HCT116 (cell line): ENCODE results near the gene STXBP5. TPM values are rescaled to one million over a fixed set of nuclear protein-coding genes. Genes with fewer than 3 reads are reported as not detected.

ENCODE experiments used
- ATAC-seq: fragments of 200-7000 bp; cut with Tn5 transposase; 2 replicates; pipeline ENCODE4 v1.9.1; 2020; ENCODE audit warnings: mild to moderate bottlenecking, moderate library complexity
- BruUV-seq: library from RNA; stranded (reverse); fragments of 400-500 nt; replicated peaks from 2 replicates; lab custom pipeline; 2021; lab: Mats Ljungman, UMichigan
- CTCF ChIA-PET: fragments of 300-600 bp; sonication (Branson Sonifier 250); formaldehyde crosslinking; loops from one replicate; lab custom pipeline; 2021; ENCODE audit warnings: antibody characterized with exemption; lab: Charles Lee
- POLR2A ChIA-PET: fragments of 300-600, 350-600 bp; sonication (Branson Sonifier 250); formaldehyde crosslinking; loops from one replicate; lab custom pipeline; 2021; ENCODE audit warnings: antibody characterized with exemption; lab: Charles Lee
- RAD21 ChIA-PET, 2 experiments: fragments of 300-600 bp; sonication (Branson Sonifier 250); formaldehyde crosslinking; loops; one replicate each; lab custom pipeline; 2023; ENCODE audit warnings: low total read pairs in 2 of 2; ENCODE audit not compliant: uncharacterized antibody in 2 of 2, unreplicated experiment in 2 of 2, low non-redundant PET in 1 of 2; lab: Charles Lee
- DNase-seq: peaks from one replicate; pipeline ENCODE4 v3.0.0-alpha.2; 2010; ENCODE audit warnings: low read depth, low spot score
- H2AFZ ChIP-seq: fragments of 200-600 bp; shearing (Covaris generic), sonication (generic); 2 replicates; pipeline ENCODE4 v1.6.1; 2017; ENCODE audit warnings: low read depth, mixed run types, mixed read lengths, antibody characterized with exemption, low read length; ENCODE audit not compliant: poor library complexity, severe bottlenecking
- H3K27ac ChIP-seq: 2 replicates; pipeline ENCODE4 v1.5.1; 2012; ENCODE audit warnings: low read depth, low read length
- H3K27me3 ChIP-seq: fragments of 200-600 bp; sonication (generic); 2 replicates; pipeline ENCODE4 v1.6.1; 2016; ENCODE audit warnings: mixed run types, low read length, mixed read lengths; ENCODE audit not compliant: insufficient read depth
- H3K36me3 ChIP-seq, 2 experiments: fragments of 200-500 bp in 1 of 2; fragments of 200-600 bp in 1 of 2; sonication (Bioruptor generic) in 1 of 2; sonication (generic) in 1 of 2; 2 replicates each; pipeline versions ENCODE4 v1.5.1 to v1.6.1; 2014 to 2016; ENCODE audit warnings: low read length in 2 of 2, inconsistent platforms in 1 of 2, mixed read lengths in 1 of 2, mixed run types in 1 of 2; ENCODE audit not compliant: insufficient read depth in 2 of 2, control insufficient read depth in 1 of 2
- H3K4me1 ChIP-seq, 2 experiments: fragments of 200-600 bp in 1 of 2; sonication (generic) in 1 of 2; 2 replicates each; pipeline versions ENCODE4 v1.5.1 to v1.6.1; 2012 to 2017; ENCODE audit warnings: low read length in 2 of 2, inconsistent platforms in 1 of 2, mild to moderate bottlenecking in 1 of 2, mixed read lengths in 1 of 2, mixed run types in 1 of 2, moderate library complexity in 1 of 2; ENCODE audit not compliant: insufficient read depth in 2 of 2, control insufficient read depth in 1 of 2
- H3K4me2 ChIP-seq: fragments of 200-600 bp; sonication (generic); 2 replicates; pipeline ENCODE4 v1.6.1; 2017; ENCODE audit warnings: mixed run types, low read length, mixed read lengths
- H3K4me3 ChIP-seq, 2 experiments: fragments of 200-600 bp in 1 of 2; sonication (generic) in 1 of 2; replicated peaks in 1 of 2; 2 replicates each; pipeline ENCODE4 v1.5.1; 2011 to 2016; ENCODE audit warnings: low read length in 2 of 2, control low read depth in 1 of 2, low read depth in 1 of 2, mild to moderate bottlenecking in 1 of 2, mixed read lengths in 1 of 2, mixed run types in 1 of 2
- H3K79me2 ChIP-seq: fragments of 200-600 bp; sonication (generic); 2 replicates; pipeline ENCODE4 v1.6.1; 2017; ENCODE audit warnings: mild to moderate bottlenecking, mixed run types, low read length, moderate library complexity, mixed read lengths; ENCODE audit not compliant: insufficient read depth
- H3K9ac ChIP-seq: fragments of 200-600 bp; sonication (generic); 2 replicates; pipeline ENCODE4 v1.6.1; 2016; ENCODE audit warnings: low read length, mixed read lengths
- H3K9me2 ChIP-seq: fragments of 200-600 bp; sonication (generic), shearing (Covaris generic); 2 replicates; pipeline ENCODE4 v1.6.1; 2017; ENCODE audit warnings: mixed run types, mild to moderate bottlenecking, moderate library complexity; ENCODE audit not compliant: insufficient read depth
- H3K9me3 ChIP-seq, 2 experiments: fragments of 200-500 bp in 1 of 2; fragments of 200-600 bp in 1 of 2; sonication (Bioruptor generic) in 1 of 2; sonication (generic) in 1 of 2; 2 replicates each; pipeline ENCODE4 v1.6.1; 2014 to 2017; ENCODE audit warnings: low read length in 2 of 2, mixed read lengths in 2 of 2, inconsistent platforms in 1 of 2, low read depth in 1 of 2, mild to moderate bottlenecking in 1 of 2, mixed run types in 1 of 2, moderate library complexity in 1 of 2; ENCODE audit not compliant: control insufficient read depth in 1 of 2, insufficient read depth in 1 of 2
- H4K20me1 ChIP-seq: fragments of 200-600 bp; sonication (generic), shearing (Covaris generic); 2 replicates; pipeline ENCODE4 v1.6.1; 2017; ENCODE audit warnings: mixed run types, mild to moderate bottlenecking, moderate library complexity; ENCODE audit not compliant: insufficient read depth
- CBX3 ChIP-seq: IDR thresholded peaks from 2 replicates; pipeline ENCODE4 v1.6.1; 2012; ENCODE audit warnings: low read depth
- CTCF ChIP-seq, 3 experiments: fragments of 200-600 bp in 1 of 3; sonication (generic) in 1 of 3; IDR thresholded peaks in 2 of 3; conservative IDR thresholded peaks in 1 of 3; 2 replicates each; pipeline ENCODE4 v1.5.1; 2012 to 2017; ENCODE audit warnings: low read depth in 2 of 3, low read length in 2 of 3, antibody characterized with exemption in 1 of 3, borderline replicate concordance in 1 of 3, control low read depth in 1 of 3, mild to moderate bottlenecking in 1 of 3, mixed read lengths in 1 of 3, mixed run types in 1 of 3, moderate library complexity in 1 of 3; ENCODE audit not compliant: insufficient read depth in 1 of 3
- EZH2phosphoT487 ChIP-seq: fragments of 200-600 bp; IDR thresholded peaks from 2 replicates; pipeline ENCODE4 v1.6.1; 2018; ENCODE audit warnings: antibody characterized with exemption, borderline replicate concordance
- MAX ChIP-seq: IDR thresholded peaks from 2 replicates; pipeline ENCODE4 v1.6.1; 2012
- POLR2A ChIP-seq: IDR thresholded peaks from 2 replicates; pipeline ENCODE4 v1.7.0; 2011; ENCODE audit warnings: borderline replicate concordance; ENCODE audit not compliant: insufficient read depth, insufficient read length; ENCODE audit errors: extremely low read depth
- POLR2AphosphoS5 ChIP-seq: IDR thresholded peaks from 2 replicates; pipeline ENCODE4 v1.6.1; 2011; ENCODE audit warnings: mild to moderate bottlenecking, low read depth, low read length, moderate library complexity
- REST ChIP-seq: IDR thresholded peaks from 2 replicates; pipeline ENCODE4 v1.6.1; 2012; ENCODE audit warnings: low read depth
- SRF ChIP-seq: IDR thresholded peaks from 2 replicates; pipeline ENCODE4 v1.6.1; 2012; ENCODE audit warnings: low read depth
- TCF7L2 ChIP-seq: IDR thresholded peaks from 2 replicates; pipeline ENCODE4 v1.7.0; 2011; ENCODE audit warnings: borderline replicate concordance, inconsistent platforms; ENCODE audit not compliant: insufficient read depth, insufficient read length; ENCODE audit errors: extremely low read depth
- YY1 ChIP-seq: IDR thresholded peaks from 2 replicates; pipeline ENCODE4 v1.6.1; 2011; ENCODE audit warnings: low read length, low read depth, moderate library complexity, mild to moderate bottlenecking; ENCODE audit not compliant: insufficient replicate concordance; ENCODE audit errors: extremely low read depth
- intact Hi-C: fragments of 100-400 bp; cut with micrococcal nuclease; formaldehyde crosslinking; loops from 2 replicates; pipeline ENCODE4 v1.10.0; 2022
- total RNA-seq: library from RNA; stranded (reverse); gene quantifications from one replicate; pipeline ENCODE4 v1.2.1, GENCODE V29; 2021; ENCODE audit not compliant: unreplicated experiment
- TF ChIP-seq, protein P1 (sequence below): IDR thresholded peaks from 2 replicates; pipeline ENCODE4 v1.6.1; 2011; ENCODE audit warnings: mild to moderate bottlenecking, low read length, moderate library complexity; ENCODE audit not compliant: insufficient replicate concordance; ENCODE audit errors: extremely low read depth

STXBP5 gene
- total RNA-seq, 1 experiment from 2014 or later, result 12.6 TPM

DNA sequence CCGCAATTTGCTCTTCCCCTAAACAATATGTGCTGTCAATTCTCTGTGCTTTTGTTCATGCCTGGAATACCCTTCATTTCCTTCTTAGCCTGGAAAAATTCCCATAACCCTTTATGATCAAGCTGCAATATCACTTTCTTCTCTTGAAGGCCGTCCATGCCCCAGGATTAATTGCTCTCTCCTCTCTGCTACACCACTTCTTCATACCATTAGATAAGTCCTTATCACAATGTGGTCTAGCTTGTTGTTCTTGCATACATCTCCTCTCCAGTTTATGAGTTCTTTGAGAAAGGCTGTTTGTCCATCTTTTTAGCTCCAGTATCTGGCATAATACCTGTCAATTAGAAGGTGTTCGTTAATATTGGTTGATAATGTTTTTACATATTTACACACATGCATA, 193.1 kb downstream of the STXBP5 start:
- H3K9ac ChIP-seq, result no peak overlapping the region
- no peaks in the 10 kb centered on the region for H3K9me2 ChIP-seq
- no peak overlapping the region for H3K27ac ChIP-seq
- RAD21 ChIA-PET, result no interaction called here
- TF ChIP-seq EZH2phosphoT487 (no peak), POLR2A (no peak), MAX (no peak), POLR2AphosphoS5 (no peak)
- TF ChIP-seq, all 23 proteins: peak for 0
- intact Hi-C loops, result no loop called here
- Histone ChIP-seq H4K20me1 (no peaks in the 10 kb centered on the region), H3K4me1 (no peaks in the 10 kb centered on the region), H2AFZ (no peak overlapping the region), H3K36me3 (no peaks in the 10 kb centered on the region), H3K4me3 (no peak overlapping the region), H3K9me3 (no peaks in the 10 kb centered on the region), H3K79me2 (no peaks in the 10 kb centered on the region), H3K27me3 (no peaks in the 10 kb centered on the region), H3K4me2 (no peak overlapping the region)
- CTCF ChIA-PET, result interaction anchor here (1.2 to 1.3 kb wide), 2 partner anchors 14 to 783 kb away, joined by 3 to 4 read pairs; no protein-coding TSS in a partner anchor
- DNase-seq, result no peak
- POLR2A ChIA-PET, result no interaction called here
- BruUV-seq, result no TSS peak
- ATAC-seq, result no peak

- ChIA-PET POLR2A (no interaction called here), RAD21 (no interaction called here), CTCF (interaction anchor here (1.4 kb wide), 1 partner anchor 10 kb away, joined by 3 read pairs; no protein-coding TSS in a partner anchor)
- H2AFZ ChIP-seq, result no peak overlapping the region
- H3K27ac ChIP-seq, result no peak overlapping the region
- BruUV-seq, result no TSS peak
- intact Hi-C loops, result no loop called here
- no peaks in the 10 kb centered on the region for H3K36me3 ChIP-seq
- H3K4me1 ChIP-seq, result no peaks in the 10 kb centered on the region
- H3K27me3 ChIP-seq, result no peaks in the 10 kb centered on the region
- no peaks in the 10 kb centered on the region for H3K9me2 ChIP-seq
- DNase-seq, result no peak
- H3K9ac ChIP-seq, result no peak overlapping the region
- no peaks in the 10 kb centered on the region for H3K79me2 ChIP-seq
- no peak overlapping the region for H3K4me3 ChIP-seq
- H4K20me1 ChIP-seq, result no peaks in the 10 kb centered on the region
- H3K4me2 ChIP-seq, result no peak overlapping the region
- no peak for ATAC-seq
- no peaks in the 10 kb centered on the region for H3K9me3 ChIP-seq
- no peak for TF ChIP-seq POLR2AphosphoS5
- TF ChIP-seq, protein P1, sequence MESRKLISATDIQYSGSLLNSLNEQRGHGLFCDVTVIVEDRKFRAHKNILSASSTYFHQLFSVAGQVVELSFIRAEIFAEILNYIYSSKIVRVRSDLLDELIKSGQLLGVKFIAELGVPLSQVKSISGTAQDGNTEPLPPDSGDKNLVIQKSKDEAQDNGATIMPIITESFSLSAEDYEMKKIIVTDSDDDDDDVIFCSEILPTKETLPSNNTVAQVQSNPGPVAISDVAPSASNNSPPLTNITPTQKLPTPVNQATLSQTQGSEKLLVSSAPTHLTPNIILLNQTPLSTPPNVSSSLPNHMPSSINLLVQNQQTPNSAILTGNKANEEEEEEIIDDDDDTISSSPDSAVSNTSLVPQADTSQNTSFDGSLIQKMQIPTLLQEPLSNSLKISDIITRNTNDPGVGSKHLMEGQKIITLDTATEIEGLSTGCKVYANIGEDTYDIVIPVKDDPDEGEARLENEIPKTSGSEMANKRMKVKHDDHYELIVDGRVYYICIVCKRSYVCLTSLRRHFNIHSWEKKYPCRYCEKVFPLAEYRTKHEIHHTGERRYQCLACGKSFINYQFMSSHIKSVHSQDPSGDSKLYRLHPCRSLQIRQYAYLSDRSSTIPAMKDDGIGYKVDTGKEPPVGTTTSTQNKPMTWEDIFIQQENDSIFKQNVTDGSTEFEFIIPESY, result no peak
- TF ChIP-seq CTCF (IDR thresholded peaks at IDR 0.05 in 2 of 3, conservative IDR thresholded peaks at IDR 0.05 in 1 of 3; ENCODE audit: borderline replicate concordance in 1 of 3, insufficient read depth in 1 of 3, low read depth in 2 of 3, low read length in 2 of 3), result no peak
- TF ChIP-seq SRF, result no peak
- no peak for TF ChIP-seq TCF7L2
- no peak for TF ChIP-seq YY1
- no peak for TF ChIP-seq REST
- TF ChIP-seq CBX3, result no peak
These were observed 196.8 kb downstream of the STXBP5 start for GRCh38 chr6:147400968-147401367.
